ENCODE measurements around the gene MICB.

MICB gene

GRCh38 chr6:31513456-31514165 lies 15.7 kb downstream of the MICB start:
- DNase-seq = no peak

- no peak for DNase-seq
These were observed 23.9 kb downstream of the MICB start for GRCh38 chr6:31521835-31522234.

DNA sequence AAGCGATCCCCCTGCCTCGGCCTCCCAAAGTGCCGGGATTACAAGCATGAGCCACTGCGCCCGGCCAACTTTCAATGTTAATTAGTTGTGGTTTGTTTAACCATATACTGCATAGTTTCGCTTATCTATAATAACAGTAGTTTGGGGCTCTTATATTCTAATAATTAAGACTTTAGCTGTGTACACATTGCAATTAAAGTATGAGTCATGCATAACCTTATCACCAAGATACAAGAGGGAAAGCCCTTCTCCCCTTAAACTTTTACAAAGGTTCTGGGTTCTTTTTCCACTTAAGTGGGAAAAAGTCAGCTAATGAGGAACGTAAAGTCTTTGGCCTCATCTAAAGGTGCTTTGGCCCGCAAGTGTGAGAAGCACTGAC lies 27.6 kb downstream of the MICB start:
- no peak for DNase-seq

- no peak for DNase-seq
These were observed 28.1 kb downstream of the MICB start for GRCh38 chr6:31525932-31526591.

- no peak for DNase-seq
These were observed 30.4 kb downstream of the MICB start for GRCh38 chr6:31528307-31528777.

- no peak for DNase-seq
These were observed 30.9 kb downstream of the MICB start, which contains the start of gene MCCD1 for GRCh38 chr6:31528821-31529328. Gene MCCD1, plus strand, starts transcription at chr6:31528962. Its CDS starts 53 bp downstream, at chr6:31529015.

DNA sequence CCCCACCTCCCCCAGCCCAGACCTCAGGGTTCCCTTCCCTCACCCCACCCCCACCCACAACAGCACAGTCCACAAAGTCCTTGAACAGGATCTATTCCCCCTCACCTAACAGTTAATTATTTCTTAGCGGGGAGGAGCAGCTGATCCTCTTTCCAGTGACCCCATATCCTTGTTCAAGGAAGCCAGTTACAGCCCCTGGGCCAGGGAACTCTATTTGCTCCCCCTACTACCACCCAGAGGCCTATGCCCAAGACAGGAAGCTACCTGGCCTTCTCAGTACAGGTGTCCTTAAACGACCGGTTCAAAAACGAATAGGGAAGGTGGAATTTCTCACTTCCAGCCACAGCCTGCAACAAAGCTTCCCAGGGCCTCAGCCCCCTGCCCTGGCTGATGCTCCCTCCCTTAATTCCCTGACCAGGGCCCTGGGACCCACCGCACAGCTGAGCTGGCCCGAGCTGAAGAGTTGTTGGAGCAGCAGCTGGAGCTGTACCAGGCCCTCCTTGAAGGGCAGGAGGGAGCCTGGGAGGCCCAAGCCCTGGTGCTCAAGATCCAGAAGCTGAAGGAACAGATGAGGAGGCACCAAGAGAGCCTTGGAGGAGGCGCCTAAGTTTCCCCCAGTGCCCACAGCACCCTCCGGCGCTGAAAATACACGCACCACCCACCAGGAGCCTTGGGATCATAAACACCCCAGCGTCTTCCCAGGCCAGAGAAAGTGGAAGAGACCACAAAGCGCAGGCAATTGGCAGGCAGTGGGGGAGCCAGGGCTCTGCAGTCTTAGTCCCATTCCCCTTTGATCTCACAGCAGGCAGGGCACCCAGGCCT lies 31.6 kb downstream of the MICB start:
- no peak for DNase-seq

- DNase-seq = no peak
These were observed 32.7 kb downstream of the MICB start for GRCh38 chr6:31530659-31531058.

DNA sequence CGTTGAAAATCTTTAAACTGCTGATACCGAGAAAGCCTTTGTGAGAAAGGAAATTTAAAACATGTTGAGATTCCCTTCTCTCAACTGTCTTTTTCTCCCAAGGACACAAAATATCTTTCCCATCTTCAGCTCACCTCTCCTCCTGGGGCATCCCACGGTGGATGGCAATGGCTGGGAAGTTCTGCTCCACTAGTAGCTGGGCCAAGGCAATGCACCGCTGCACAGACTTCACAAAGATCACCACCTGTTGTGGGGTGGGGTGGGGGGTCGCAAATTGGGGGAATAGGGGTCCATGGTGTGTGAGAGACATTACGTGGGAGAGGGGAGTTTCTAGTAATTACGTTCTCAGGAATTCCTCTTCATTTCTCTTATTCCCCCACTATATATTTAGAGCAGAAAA lies 33.2 kb downstream of the MICB start:
- no peak for DNase-seq

- no peak for DNase-seq
These were observed 34.1 kb downstream of the MICB start for GRCh38 chr6:31531771-31532643.

- no peak for DNase-seq
These were observed 34.9 kb downstream of the MICB start for GRCh38 chr6:31532644-31533454.

- no peak for DNase-seq
These were observed 35.5 kb downstream of the MICB start for GRCh38 chr6:31533455-31533841.

DNA sequence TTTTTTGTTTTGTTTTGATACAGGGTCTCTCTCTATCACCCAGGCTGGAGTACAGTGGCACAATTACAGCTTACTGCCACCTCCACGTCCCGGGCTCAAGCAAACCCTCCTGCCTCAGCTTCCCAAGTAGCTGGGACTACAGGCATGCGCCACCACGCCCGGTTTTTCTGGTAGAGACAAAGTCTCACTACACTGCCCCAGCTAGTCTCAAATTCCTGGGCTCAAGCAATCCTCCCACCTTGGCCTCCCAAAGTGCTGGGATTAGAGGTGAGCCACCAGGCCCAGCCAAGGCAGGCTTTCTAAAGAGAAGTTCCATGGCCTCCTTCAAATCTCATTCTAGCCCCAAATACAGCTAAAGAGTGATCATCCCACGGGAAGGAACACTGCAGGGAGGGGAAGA lies 36.1 kb downstream of the MICB start:
- no peak for DNase-seq

DNA sequence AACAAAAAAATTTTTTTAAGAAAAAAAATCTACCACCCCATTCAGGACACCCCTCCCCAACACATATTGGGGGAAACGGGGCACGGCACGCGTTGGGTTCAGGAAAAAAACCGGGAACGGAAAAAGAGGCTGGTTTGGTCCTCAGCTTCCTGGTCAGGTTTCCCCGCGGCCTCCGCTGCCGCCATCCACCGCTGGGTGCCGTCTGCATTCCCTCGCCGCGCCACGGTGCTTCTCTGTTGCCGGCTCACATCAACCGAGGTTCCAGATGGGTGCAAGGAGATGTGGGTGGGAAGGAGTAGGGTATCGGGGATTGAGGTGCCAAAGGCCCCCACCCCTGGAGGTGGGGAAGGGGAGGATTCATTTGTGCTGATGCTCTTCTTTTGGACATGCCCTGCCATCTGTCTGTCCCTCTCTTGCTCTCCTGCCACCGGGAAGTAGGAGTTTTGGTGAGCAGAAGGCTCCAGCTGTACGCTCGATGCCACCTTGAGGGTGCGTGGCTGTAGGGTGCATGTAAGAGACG lies 36.6 kb downstream of the MICB start:
- DNase-seq = no peak

- DNase-seq = no peak
These were observed 37.8 kb downstream of the MICB start for GRCh38 chr6:31535538-31536324.

DNA sequence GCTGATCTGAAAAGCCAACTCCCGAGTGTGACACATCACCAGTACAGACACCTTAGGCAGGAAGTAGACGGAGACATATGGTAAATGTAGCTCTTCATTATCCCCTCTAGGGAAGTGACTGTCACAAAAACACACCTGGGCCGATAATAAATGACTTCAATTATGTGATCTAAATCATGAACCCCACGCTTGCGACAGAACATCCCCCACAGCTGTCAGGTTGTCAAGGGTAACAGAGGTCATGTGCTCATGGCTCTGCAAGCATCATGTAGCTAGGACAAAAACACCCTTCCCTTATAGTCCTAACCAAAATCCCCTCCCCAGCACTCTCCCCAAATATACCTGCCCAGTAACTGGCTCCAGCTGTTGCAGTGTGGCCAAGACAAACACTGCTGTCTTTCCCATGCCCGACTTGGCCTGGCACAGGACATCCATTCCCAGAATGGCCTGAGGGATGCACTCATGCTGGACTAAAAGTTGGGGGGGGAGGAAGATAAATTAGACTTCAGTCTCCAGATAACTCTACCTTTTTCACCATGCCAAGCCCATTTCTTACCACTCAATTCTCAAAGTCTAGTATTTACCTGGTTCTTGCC lies 41.0 kb downstream of the MICB start:
- DNase-seq = no peak

GRCh38 chr6:31540640-31541039 lies 42.7 kb downstream of the MICB start:
- DNase-seq = no peak

DNA sequence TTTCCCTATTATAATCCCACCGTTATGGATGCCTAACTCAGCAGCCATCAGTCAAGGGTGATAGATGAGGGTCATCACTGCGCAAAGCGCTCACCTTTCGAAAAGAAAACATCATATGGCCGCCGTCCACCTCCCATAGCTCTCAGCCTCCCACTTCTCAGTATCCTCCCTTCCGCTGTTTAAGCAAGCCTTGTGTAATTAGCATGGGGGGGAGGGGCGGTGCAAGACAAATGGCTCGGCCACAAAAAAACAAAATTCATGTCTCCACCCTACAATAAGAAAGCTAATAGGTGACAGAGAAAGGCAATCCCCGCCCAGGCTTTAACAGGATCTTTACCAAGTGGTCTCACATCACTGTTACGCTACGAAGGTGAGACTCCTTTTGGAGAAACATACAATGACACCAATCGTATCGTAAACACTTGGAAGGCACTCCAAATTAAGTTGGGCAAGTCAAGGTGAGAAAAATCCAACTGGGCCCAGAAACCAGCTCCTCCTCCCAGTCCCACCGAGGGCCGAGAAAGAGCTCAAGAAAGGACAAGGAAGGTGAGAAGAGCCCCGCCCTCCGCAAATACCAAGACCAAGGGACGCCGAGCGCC lies 43.2 kb downstream of the MICB start:
- peak; percentile 33 to 60 for DNase-seq

Measured in Kasumi-1 (cell line).